Measurements from ENCODE around the gene ADAM15.

ADAM15 gene

DNA sequence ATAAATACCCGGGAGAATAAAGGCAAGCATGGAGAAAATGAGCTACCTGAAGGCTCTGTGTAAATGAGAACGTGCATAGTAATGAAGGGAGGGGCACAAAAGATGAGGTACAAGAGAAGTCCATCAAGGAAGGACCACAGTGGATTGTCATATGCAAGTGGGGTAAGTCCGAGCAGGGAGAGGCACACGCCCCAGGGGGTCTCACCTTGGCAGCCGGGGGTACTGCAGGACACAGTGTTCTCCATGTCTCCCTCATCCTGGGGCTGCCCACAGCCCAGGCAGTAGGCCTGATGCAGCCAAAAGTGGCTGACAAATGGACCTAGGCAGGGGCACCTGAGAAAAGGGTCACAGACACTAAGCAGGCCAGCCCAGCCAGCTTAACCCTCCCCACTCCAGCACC lies 27.5 kb upstream of the ADAM15 start:
- no peak for DNase-seq (ENCODE audit: extremely low read depth, low read depth)
- TF ChIP-seq, protein P1, sequence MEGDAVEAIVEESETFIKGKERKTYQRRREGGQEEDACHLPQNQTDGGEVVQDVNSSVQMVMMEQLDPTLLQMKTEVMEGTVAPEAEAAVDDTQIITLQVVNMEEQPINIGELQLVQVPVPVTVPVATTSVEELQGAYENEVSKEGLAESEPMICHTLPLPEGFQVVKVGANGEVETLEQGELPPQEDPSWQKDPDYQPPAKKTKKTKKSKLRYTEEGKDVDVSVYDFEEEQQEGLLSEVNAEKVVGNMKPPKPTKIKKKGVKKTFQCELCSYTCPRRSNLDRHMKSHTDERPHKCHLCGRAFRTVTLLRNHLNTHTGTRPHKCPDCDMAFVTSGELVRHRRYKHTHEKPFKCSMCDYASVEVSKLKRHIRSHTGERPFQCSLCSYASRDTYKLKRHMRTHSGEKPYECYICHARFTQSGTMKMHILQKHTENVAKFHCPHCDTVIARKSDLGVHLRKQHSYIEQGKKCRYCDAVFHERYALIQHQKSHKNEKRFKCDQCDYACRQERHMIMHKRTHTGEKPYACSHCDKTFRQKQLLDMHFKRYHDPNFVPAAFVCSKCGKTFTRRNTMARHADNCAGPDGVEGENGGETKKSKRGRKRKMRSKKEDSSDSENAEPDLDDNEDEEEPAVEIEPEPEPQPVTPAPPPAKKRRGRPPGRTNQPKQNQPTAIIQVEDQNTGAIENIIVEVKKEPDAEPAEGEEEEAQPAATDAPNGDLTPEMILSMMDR (IDR thresholded peaks at IDR 0.05; ENCODE audit: low read depth, low read length, missing control alignments), result no peak
- no peak overlapping the region for H3K4me3 ChIP-seq (replicated peaks; ENCODE audit: low read depth, low read length)

DNA sequence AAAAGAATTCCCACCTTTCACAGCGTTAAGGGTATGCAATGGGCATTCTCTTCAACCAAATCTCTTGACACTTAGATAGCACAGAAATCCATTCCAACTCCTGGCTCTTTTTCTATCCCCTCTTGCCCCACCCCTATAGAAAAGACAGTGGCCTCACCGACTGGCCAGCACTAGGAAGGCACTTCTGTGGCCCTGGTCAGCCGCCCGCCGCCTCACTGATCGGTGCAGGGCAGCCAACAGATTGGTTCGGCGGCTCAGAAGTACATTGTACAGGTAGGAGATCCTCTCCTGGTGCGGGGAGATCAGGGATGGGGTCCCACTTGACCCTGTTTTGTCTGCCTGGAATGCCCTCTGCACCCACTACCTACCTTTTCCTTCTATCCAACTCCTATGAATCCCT lies 26.8 kb upstream of the ADAM15 start:
- DNase-seq (ENCODE audit: extremely low read depth, low read depth), result no peak
- TF ChIP-seq, protein P1 (IDR thresholded peaks at IDR 0.05; ENCODE audit: low read depth, low read length, missing control alignments), result no peak
- no peak overlapping the region for H3K4me3 ChIP-seq (replicated peaks; ENCODE audit: low read depth, low read length)

DNA sequence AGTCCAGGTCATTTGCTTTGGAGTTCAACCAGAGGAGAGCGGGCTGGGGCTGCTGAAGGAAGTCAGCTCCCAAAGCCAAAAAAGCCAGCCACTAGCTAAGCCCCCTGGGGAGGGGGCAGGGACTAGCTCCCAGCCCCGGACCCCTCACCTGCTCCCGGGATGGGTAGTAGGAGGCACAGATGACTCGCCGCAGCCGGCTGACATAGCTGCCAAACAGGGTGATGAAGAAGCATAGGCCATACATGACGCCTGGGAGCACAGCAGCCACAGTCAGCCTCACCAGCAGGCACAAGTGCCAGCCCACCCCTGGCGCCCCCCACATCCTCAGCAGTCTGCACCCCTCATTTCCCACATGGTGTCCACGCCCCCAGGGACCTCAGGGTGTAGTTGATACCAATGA lies 25.0 kb upstream of the ADAM15 start:
- DNase-seq (ENCODE audit: extremely low read depth, low read depth), result no peak
- TF ChIP-seq, protein P1 (IDR thresholded peaks at IDR 0.05; ENCODE audit: low read depth, low read length, missing control alignments), result no peak

DNA sequence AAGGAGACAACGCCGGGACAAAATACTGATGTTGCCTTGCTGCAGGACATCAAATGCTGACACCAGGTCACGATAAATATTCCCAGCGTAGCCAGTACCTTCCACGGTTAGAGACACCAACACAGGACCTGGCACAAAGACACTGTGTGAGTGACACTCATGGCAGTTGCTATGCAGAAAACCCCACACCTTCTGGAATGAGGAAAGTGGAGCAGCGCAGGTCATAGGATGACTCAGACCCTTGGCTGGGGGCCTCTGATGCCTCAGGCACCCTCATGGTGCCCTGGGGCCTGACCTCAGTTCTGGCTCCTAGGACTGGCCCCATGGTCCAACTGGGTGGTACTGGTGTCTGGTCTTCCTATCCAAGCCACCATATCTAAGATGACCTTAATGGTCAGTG lies 24.5 kb upstream of the ADAM15 start:
- DNase-seq (ENCODE audit: extremely low read depth, low read depth), result no peak
- H3K4me3 ChIP-seq (replicated peaks; ENCODE audit: low read depth, low read length), result no peak overlapping the region
- TF ChIP-seq, protein P1 (IDR thresholded peaks at IDR 0.05; ENCODE audit: low read depth, low read length, missing control alignments), result no peak

More for the DNA sequence above, 25.0 kb upstream of the ADAM15 start:
- no peak overlapping the region for H3K4me3 ChIP-seq (replicated peaks; ENCODE audit: low read depth, low read length)

DNA sequence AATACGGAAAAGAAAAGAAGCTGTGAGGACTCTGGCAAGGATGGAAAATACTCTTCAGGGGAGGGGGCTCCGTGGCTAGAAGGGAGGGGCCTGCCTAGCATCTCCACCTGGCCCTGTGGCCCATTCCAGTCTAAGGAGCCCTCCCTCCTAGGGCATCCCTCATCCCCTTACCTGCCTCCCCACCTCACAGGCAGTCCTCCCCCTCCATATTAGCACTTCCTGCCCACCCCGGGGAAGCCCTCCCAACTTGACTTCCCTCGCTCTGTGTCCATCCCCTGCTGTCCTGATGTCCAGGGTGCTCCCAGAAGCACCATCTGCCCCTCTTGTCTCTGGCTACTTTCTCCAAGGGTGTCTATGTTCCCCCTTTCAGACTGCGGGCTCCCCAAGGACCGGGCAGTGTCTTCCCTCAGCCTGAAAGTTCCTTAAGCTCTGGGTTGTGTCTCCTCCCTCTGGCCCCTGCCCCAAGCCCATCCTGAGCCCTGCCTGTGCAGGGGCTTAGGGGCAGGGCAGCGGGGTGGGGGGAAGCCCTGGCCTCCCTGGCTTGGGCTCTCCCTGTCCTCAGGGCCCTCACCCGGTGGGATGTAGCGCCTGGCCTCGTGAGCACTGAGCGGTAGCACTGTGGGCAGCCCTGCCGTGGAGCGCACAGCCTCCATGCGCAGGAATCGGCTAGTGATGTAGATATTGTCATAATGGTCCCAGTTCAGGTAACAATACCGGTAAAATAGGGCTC lies 21.4 kb upstream of the ADAM15 start:
- no peak for DNase-seq (ENCODE audit: extremely low read depth, low read depth)
- no peak overlapping the region for H3K4me3 ChIP-seq (replicated peaks; ENCODE audit: low read depth, low read length)
- TF ChIP-seq, protein P1 (IDR thresholded peaks at IDR 0.05; ENCODE audit: low read depth, low read length, missing control alignments), result no peak

DNA sequence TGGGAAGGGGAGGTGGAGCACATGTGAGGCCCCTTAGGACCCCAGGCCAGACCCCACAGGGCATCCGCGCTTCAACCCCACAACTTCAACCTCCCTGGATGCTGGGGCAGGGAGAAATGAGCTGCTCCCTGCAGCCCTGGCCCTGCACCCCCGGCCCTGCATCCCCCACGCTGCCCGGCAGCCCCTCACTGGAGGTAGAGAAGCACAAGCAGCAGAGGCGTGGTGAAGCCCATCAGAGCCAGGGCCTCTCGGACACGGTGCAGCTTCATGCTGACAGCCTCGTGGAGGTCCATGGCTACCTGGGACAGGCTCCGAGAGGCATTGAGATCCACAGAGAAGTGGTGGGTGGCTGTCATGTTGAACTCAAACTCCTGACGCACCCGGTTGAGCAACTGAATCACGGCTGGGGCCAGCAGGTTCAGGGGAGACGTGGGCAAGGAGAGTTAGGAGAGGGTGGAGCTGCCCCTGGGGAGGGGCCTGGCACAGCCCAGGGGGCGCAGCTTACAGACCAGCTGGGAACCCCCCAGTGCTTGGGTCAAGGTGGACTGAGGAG lies 20.8 kb upstream of the ADAM15 start:
- TF ChIP-seq, protein P1 (IDR thresholded peaks at IDR 0.05; ENCODE audit: low read depth, low read length, missing control alignments), result no peak
- DNase-seq (ENCODE audit: extremely low read depth, low read depth), result no peak

More for the DNA sequence above, 20.8 kb upstream of the ADAM15 start:
- no peak overlapping the region for H3K4me3 ChIP-seq (replicated peaks; ENCODE audit: low read depth, low read length)
